Upper lobe of left lung (tissue), 6 donors: Measurements from ENCODE around the gene NRXN3. TPM values are rescaled to one million over a fixed set of nuclear protein-coding genes. Genes with fewer than 3 reads are reported as not detected.

Experiments
- ATAC-seq, 2 donors: fragments of 200-7000 bp; cut with Tn5 transposase; one replicate each; pipeline ENCODE4 v1.9.1; 2022; ENCODE audit warnings: mild to moderate bottlenecking in 2 of 2, moderate library complexity in 2 of 2; ENCODE audit not compliant: low FRiP score in 2 of 2
- DNase-seq, 2 donors: peaks; one replicate each; pipeline ENCODE4 v3.0.0-alpha.2; 2019 to 2020
- H3K27ac ChIP-seq, 4 donors: fragments of 200-600 bp; sonication (generic); one replicate each; pipeline ENCODE4 v1.5.1; 2016 to 2019
- H3K27me3 ChIP-seq, 4 donors: fragments of 200-600 bp; sonication (generic); one replicate each; pipeline ENCODE4 v1.5.1; 2017 to 2019
- H3K36me3 ChIP-seq, 4 donors: fragments of 200-600 bp; sonication (generic); one replicate each; pipeline ENCODE4 v1.5.1; 2016 to 2019
- H3K4me1 ChIP-seq, 4 donors: fragments of 200-600 bp; sonication (generic); one replicate each; pipeline ENCODE4 v1.5.1; 2018 to 2019
- H3K4me3 ChIP-seq, 4 donors: fragments of 200-600 bp; sonication (generic); one replicate each; pipeline ENCODE4 v1.5.1; 2017 to 2019; ENCODE audit warnings: mild to moderate bottlenecking in 2 of 4, moderate library complexity in 1 of 4
- H3K9me3 ChIP-seq, 4 donors: fragments of 200-600 bp; sonication (generic); one replicate each; pipeline ENCODE4 v1.5.1; 2018 to 2019
- CTCF ChIP-seq, 6 experiments: fragments of 450-650 bp in 4 of 6; fragments of 200-600 bp in 2 of 6; sonication (generic) in 2 of 6; IDR thresholded peaks; one replicate each; pipeline ENCODE4 v1.5.1; 2016 to 2019; ENCODE audit warnings: antibody characterized with exemption in 6 of 6
- EP300 ChIP-seq, 4 donors: sonication (generic); formaldehyde crosslinking; IDR thresholded peaks; one replicate each; pipeline ENCODE4 v1.5.1; 2017; ENCODE audit warnings: antibody characterized with exemption in 4 of 4, control low read depth in 2 of 4
- POLR2A ChIP-seq, 4 donors: fragments of 450-650 bp; IDR thresholded peaks; one replicate each; pipeline ENCODE4 v1.5.1; 2016 to 2017; ENCODE audit warnings: antibody characterized with exemption in 4 of 4, mild to moderate bottlenecking in 2 of 4
- POLR2AphosphoS5 ChIP-seq, 2 donors: sonication (generic); formaldehyde crosslinking; IDR thresholded peaks; one replicate each; pipeline ENCODE4 v1.5.1; 2017; ENCODE audit warnings: antibody characterized with exemption in 2 of 2
- WGBS, 2 donors: methylation state at CpG; one replicate each; pipeline ENCODE4 v1.1.5; 2017 to 2018; 5-methylcytosine and 5-hydroxymethylcytosine counted together
- total RNA-seq, 6 donors: library from RNA; depleted of rRNA in 4 of 6; stranded (reverse); fragments of >200 nt in 4 of 6; gene quantifications; one replicate each; pipeline versions ENCODE4 v1.1.0 to v1.2.1, GENCODE V29; 2016 to 2021
- donor health status: DM: no; HTN: no; CAD: no; lungs with moderate emphysema.
- donor health status: DM: no; HTN: yes; CAD: no; lungs with severe emphysema.

NRXN3 gene
- total RNA-seq, 6 donors from 2014 or later: 4.4 to 14.9 (median 7.2) TPM

GRCh38 chr14:79080040-79080439 lies 909.9 kb downstream of the NRXN3 start:
- no peak for DNase-seq
- no peaks in the 10 kb centered on the region for H3K27me3 ChIP-seq
- no peaks in the 10 kb centered on the region for H3K36me3 ChIP-seq
- WGBS, 2 donors: 35 to 55% methylated on average over 1 of the region's 1 CpG
- H3K4me3 ChIP-seq: no peak overlapping the region
- no peak overlapping the region for H3K27ac ChIP-seq
- ATAC-seq: no peak
- TF ChIP-seq POLR2AphosphoS5 (IDR thresholded peaks at IDR 0.05) (no peak), CTCF (IDR thresholded peaks at IDR 0.05) (no peak), POLR2A (IDR thresholded peaks at IDR 0.05) (no peak), EP300 (IDR thresholded peaks at IDR 0.05) (no peak)
- no peaks in the 10 kb centered on the region for H3K4me1 ChIP-seq
- no peaks in the 10 kb centered on the region for H3K9me3 ChIP-seq

GRCh38 chr14:79082883-79083282 lies 912.7 kb downstream of the NRXN3 start:
- Histone ChIP-seq H3K27ac (no peak overlapping the region), H3K27me3 (no peaks in the 10 kb centered on the region), H3K4me1 (no peaks in the 10 kb centered on the region), H3K9me3 (no peaks in the 10 kb centered on the region), H3K4me3 (no peak overlapping the region), H3K36me3 (no peaks in the 10 kb centered on the region)
- no peak for TF ChIP-seq POLR2A (IDR thresholded peaks at IDR 0.05)
- no peak for TF ChIP-seq EP300 (IDR thresholded peaks at IDR 0.05)
- TF ChIP-seq POLR2AphosphoS5 (IDR thresholded peaks at IDR 0.05): no peak
- TF ChIP-seq CTCF (IDR thresholded peaks at IDR 0.05): no peak
- WGBS, 2 donors: 87 to 89% methylated on average over 2 of the region's 2 CpGs
- ATAC-seq (no peak), DNase-seq (no peak)

DNA sequence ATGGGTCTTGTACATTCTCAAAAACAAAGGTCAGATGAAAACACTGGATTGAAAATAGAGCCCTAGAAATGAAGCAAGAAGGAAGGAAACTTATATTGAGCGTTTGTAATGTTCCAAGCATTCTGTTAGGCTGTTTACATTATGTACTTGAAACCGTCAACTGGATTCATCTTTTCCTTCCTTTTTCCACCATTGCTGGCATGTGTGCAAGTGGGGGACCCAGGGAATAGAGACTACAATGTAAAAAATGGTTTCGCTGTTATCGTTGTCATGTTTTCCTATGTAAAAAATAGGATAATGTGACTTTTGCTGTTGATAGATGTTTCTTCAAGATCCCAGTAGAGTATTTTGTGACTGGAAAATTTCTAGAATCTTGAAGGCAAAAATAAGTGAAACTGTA lies 913.2 kb downstream of the NRXN3 start:
- ATAC-seq (no peak), DNase-seq (no peak)
- Histone ChIP-seq H3K4me3 (no peak overlapping the region), H3K27me3 (no peaks in the 10 kb centered on the region), H3K4me1 (no peaks in the 10 kb centered on the region), H3K9me3 (no peaks in the 10 kb centered on the region), H3K36me3 (no peaks in the 10 kb centered on the region), H3K27ac (no peak overlapping the region)
- TF ChIP-seq POLR2AphosphoS5 (IDR thresholded peaks at IDR 0.05) (no peak), POLR2A (IDR thresholded peaks at IDR 0.05) (no peak), CTCF (IDR thresholded peaks at IDR 0.05) (no peak), EP300 (IDR thresholded peaks at IDR 0.05) (no peak)
- WGBS, 2 donors: 49 to 51% methylated on average over 4 of the region's 4 CpGs

DNA sequence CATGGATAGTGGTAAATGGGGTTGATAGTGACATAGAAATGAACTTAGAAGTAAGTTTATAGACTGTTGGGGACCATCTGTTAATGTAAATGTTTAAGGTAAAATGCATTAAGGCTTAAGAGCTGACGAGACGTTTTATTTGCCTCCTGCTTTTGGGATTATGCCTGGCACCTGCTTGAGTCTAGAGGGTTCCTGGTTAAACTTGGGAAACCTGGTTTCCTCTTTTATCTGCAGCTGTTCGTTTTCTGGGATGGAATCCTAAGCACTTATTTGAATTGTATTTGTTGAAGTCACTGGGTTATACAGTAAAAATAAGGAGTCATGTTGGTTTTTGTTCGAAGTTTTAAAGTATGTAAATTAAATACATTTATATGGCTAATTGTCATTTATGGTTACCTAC lies 914.7 kb downstream of the NRXN3 start:
- no peak for TF ChIP-seq POLR2AphosphoS5 (IDR thresholded peaks at IDR 0.05)
- TF ChIP-seq POLR2A (IDR thresholded peaks at IDR 0.05): no peak
- TF ChIP-seq EP300 (IDR thresholded peaks at IDR 0.05): no peak
- no peak for TF ChIP-seq CTCF (IDR thresholded peaks at IDR 0.05)
- ATAC-seq: no peak
- DNase-seq: no peak
- no peak overlapping the region for H3K27ac ChIP-seq
- H3K36me3 ChIP-seq: no peaks in the 10 kb centered on the region
- H3K27me3 ChIP-seq: no peaks in the 10 kb centered on the region
- H3K4me1 ChIP-seq: no peaks in the 10 kb centered on the region
- WGBS, 2 donors: 61 to 62% methylated on average over 4 of the region's 4 CpGs
- no peak overlapping the region for H3K4me3 ChIP-seq
- H3K9me3 ChIP-seq: no peaks in the 10 kb centered on the region

DNA sequence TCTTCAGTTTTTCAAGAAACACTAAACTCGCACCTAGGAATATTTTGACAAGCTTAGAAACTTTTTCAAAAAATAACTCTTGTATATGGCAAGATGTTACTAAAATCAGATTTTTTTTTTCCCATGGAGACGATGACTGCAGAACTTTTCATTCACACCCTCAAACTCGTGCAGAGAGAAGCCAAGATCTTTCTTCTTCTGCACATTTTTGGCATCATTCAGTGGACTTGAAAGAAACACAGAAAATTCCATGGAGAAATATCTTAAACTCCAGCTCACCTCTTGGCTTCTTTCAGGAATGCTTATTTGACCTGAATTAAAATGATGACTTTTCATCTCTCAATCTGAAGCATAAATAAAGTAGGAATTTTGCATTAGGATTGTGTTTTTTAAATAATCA lies 919.4 kb downstream of the NRXN3 start:
- H3K27me3 ChIP-seq: no peaks in the 10 kb centered on the region
- H3K4me3 ChIP-seq: no peak overlapping the region
- ATAC-seq (no peak), DNase-seq (no peak)
- 67 to 71% methylated on average over 3 of the region's 3 CpGs for WGBS, 2 donors
- H3K4me1 ChIP-seq: no peaks in the 10 kb centered on the region
- H3K27ac ChIP-seq: no peak overlapping the region
- H3K9me3 ChIP-seq: no peaks in the 10 kb centered on the region
- no peaks in the 10 kb centered on the region for H3K36me3 ChIP-seq
- TF ChIP-seq CTCF (IDR thresholded peaks at IDR 0.05) (no peak), POLR2AphosphoS5 (IDR thresholded peaks at IDR 0.05) (no peak), POLR2A (IDR thresholded peaks at IDR 0.05) (no peak), EP300 (IDR thresholded peaks at IDR 0.05) (no peak)
